Measurements from ENCODE around the gene GAB2.
"Not testable (repeated sequence)": the region's sequence is repeated elsewhere in the genome, so short reads cannot be mapped to it uniquely, and the experiment has no call there.

Gene GAB2

DNA sequence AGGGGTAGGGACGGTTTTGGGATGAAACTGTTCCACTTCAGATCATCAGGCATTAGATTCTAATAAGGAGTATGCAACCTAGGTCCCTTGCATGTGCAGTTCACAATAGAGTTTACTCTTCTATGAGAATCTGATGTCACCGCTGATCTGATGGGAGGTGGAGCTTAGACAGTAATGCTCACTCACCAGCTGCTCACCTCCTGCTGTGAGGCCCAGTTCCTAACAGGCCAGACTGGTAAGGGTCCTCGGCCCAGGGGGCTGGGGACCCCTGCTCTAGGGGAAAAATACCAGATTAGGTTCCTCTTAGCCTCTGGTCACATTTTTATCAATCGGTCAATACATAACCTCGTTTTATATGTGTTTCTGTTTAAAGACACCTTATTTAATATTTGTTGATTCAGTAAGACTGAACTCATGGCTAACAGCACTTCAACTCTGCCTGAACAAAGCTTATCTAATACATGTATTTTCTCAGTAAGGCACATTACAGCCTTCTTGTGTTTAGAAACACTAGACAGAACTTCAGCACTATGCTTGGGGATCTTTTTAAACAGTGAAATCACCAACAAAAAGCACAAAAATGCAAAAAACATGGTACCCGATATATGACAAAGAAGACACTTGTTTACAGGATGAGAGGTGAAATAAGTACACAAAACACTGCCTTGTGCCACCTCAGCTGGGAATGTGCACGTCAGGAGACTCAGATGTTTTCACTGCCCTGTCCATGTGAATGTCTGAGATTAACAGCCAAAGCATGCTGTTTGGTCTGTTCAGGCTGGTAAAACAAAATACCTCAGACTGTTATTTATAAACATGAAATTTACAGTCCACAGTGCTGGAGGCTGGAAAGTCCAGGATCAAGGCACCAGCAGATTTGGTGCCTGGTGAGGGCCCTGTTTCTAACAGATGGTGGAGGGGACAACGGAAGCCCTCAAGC, 121.4 kb downstream of the GAB2 start:
- no peak for DNase-seq (ENCODE audit: low read depth, low spot score)
- TF ChIP-seq FOXP2 (optimal IDR thresholded peaks at IDR 0.05; ENCODE audit: control extremely low read depth, extremely low read length, insufficient read depth) (no peak), POLR2AphosphoS5 (IDR thresholded peaks at IDR 0.05; ENCODE audit: borderline replicate concordance, low read depth, low read length) (no peak), EZH2 (IDR thresholded peaks at IDR 0.05) (no peak)

DNA sequence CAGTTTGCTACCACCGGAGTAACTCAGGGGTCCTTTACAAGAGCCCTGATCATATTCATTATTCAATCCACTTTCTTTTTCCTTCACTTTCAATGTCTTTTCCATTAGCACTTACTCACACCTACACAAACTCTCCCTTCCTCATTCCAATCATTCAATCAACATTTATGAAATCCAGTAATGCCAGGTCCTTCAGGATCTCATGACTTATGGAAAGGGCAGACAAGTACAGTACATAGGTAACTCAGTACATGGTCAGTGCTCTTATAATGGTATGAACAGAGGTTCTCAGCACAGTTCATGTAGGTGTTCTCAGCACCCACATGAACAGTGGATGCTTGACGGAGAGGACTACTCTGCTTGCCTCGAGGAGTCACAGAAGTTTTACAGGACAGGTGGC, 122.3 kb downstream of the GAB2 start:
- H3K4me3 ChIP-seq, result no peak overlapping the region
- no peak overlapping the region for H3K27ac ChIP-seq
- no peak for TF ChIP-seq FOXP2 (optimal IDR thresholded peaks at IDR 0.05; ENCODE audit: control extremely low read depth, extremely low read length, insufficient read depth)
- TF ChIP-seq EZH2 (IDR thresholded peaks at IDR 0.05), result no peak
- no peak for TF ChIP-seq POLR2AphosphoS5 (IDR thresholded peaks at IDR 0.05; ENCODE audit: borderline replicate concordance, low read depth, low read length)
- no peak for DNase-seq (ENCODE audit: low read depth, low spot score)
- H3K9me3 ChIP-seq (ENCODE audit: low read depth, low read length), result no peaks in the 10 kb centered on the region
- no peak overlapping the region for H3K9ac ChIP-seq (ENCODE audit: insufficient read length)
- H3K36me3 ChIP-seq (ENCODE audit: insufficient read depth, low read length), result no peaks in the 10 kb centered on the region

More for the DNA sequence above, 121.4 kb downstream of the GAB2 start:
- H3K36me3 ChIP-seq (ENCODE audit: insufficient read depth, low read length), result no peaks in the 10 kb centered on the region
- H3K9me3 ChIP-seq (ENCODE audit: low read depth, low read length), result no peaks in the 10 kb centered on the region
- H3K27ac ChIP-seq, result no peak overlapping the region
- no peak overlapping the region for H3K9ac ChIP-seq (ENCODE audit: insufficient read length)
- H3K4me3 ChIP-seq, result no peak overlapping the region

DNA sequence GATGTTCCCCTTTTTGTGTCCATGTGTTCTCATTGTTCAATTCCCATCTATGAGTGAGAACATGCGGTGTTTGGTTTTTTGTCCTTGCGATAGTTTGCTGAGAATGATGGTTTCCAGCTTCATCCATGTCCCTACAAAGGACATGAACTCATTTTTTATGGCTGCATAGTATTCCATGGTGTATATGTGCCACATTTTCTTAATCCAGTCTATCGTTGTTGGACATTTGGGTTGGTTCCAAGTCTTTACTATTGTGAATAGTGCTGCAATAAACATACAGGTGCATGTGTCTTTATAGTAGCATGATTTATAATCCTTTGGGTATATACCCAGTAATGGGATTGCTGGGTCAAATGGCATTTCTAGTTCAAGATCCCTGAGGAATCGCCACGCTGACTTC, 123.5 kb downstream of the GAB2 start:
- not testable (repeated sequence) for H3K9ac ChIP-seq (ENCODE audit: insufficient read length); H3K27ac ChIP-seq; DNase-seq (ENCODE audit: low read depth, low spot score); H3K36me3 ChIP-seq (ENCODE audit: insufficient read depth, low read length); H3K9me3 ChIP-seq (ENCODE audit: low read depth, low read length); H3K4me3 ChIP-seq

DNA sequence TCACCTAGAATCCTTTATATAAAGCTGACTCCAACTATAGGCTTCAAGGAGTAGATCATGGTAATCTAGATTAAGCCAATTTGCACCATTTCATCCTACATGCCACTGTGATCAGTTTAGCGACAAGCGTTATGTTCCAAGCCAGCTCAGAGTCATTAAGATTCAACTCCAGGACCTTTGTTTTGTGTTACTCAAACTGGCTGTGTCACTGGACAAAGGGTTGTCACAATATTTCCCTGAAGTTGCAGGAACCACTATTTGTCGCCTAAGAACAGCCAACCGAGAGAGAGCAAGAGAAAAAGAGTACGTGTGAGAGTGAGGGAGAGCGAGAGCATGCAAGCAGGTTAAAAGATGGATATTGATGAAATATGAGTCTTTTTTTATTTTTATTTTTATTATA, 124.1 kb downstream of the GAB2 start:
- no peak for TF ChIP-seq EZH2 (IDR thresholded peaks at IDR 0.05)
- TF ChIP-seq POLR2AphosphoS5 (IDR thresholded peaks at IDR 0.05; ENCODE audit: borderline replicate concordance, low read depth, low read length), result no peak
- no peak for TF ChIP-seq FOXP2 (optimal IDR thresholded peaks at IDR 0.05; ENCODE audit: control extremely low read depth, extremely low read length, insufficient read depth)
- Histone ChIP-seq H3K4me3 (no peak overlapping the region), H3K36me3 (ENCODE audit: insufficient read depth, low read length) (no peaks in the 10 kb centered on the region), H3K9me3 (ENCODE audit: low read depth, low read length) (no peaks in the 10 kb centered on the region), H3K9ac (ENCODE audit: insufficient read length) (no peak overlapping the region), H3K27ac (no peak overlapping the region)
- no peak for DNase-seq (ENCODE audit: low read depth, low spot score)

DNA sequence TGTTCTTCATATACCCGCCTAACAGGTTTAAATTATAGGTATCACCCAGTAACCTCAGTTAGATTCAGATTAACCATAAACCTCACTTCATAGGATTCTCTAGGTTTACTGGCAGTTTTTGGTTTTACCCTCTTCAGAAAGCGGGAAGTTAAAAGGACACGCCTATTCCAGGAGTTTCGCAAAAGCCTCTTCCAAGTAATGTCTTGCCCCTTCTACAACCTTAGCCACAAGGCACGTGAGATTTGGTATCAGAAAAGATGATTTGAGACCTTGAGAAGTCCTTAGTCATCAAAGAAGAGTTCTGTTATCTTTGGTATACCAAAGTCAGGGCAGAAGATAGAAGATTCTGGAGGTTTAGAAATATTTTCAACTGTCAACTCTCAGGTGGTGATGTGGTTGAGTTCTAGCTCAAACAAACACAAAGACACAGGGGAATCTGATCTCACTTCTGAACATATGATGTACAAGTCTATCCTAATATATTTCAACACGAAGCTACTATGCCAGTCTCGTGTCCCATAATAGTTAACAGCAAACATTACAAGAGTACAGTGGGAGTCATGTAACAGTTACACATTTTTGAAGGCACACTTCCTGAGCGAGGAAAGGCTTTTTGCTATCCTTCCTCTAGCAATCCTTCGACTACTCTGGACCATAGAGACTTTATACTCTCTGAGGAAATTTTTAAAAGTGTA, 125.4 kb downstream of the GAB2 start:
- H3K4me3 ChIP-seq, result no peak overlapping the region
- H3K9me3 ChIP-seq (ENCODE audit: low read depth, low read length), result no peaks in the 10 kb centered on the region
- H3K36me3 ChIP-seq (ENCODE audit: insufficient read depth, low read length), result no peaks in the 10 kb centered on the region
- no peak for DNase-seq (ENCODE audit: low read depth, low spot score)
- TF ChIP-seq POLR2AphosphoS5 (IDR thresholded peaks at IDR 0.05; ENCODE audit: borderline replicate concordance, low read depth, low read length) (no peak), FOXP2 (optimal IDR thresholded peaks at IDR 0.05; ENCODE audit: control extremely low read depth, extremely low read length, insufficient read depth) (no peak), EZH2 (IDR thresholded peaks at IDR 0.05) (no peak)
- no peak overlapping the region for H3K27ac ChIP-seq
- no peak overlapping the region for H3K9ac ChIP-seq (ENCODE audit: insufficient read length)

DNA sequence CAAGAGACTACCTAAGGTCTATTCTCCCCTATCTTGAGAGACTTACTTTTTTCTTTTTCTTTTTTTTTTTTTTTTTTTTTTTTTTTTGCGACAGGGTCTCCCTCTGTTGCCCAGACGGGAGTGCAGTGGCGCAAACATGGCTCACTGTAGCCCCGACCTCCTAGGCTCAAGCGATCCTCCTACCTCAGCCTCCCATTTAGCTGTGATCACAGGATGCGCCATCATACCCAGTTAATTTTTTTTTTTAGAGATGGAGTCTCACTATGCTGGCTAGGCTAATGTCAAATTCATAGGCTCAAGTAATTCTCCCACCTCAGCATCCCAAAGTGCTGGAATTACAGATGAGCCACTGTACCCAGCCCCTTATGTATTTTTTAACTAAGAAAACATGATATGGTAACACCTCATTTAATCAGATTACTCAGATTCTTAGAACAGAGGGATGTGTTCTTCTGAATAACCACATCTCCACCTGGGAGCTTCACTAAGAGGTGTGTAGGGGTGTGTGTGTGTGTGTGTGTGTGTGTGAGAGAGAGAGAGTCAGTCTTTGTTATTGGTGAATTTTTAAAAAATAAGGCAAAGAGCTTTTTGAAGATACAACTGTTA, 126.0 kb downstream of the GAB2 start:
- Histone ChIP-seq H3K27ac (no peak overlapping the region), H3K9me3 (ENCODE audit: low read depth, low read length) (no peaks in the 10 kb centered on the region), H3K36me3 (ENCODE audit: insufficient read depth, low read length) (no peaks in the 10 kb centered on the region), H3K4me3 (no peak overlapping the region), H3K9ac (ENCODE audit: insufficient read length) (no peak overlapping the region)
- DNase-seq (ENCODE audit: low read depth, low spot score), result no peak
- TF ChIP-seq FOXP2 (optimal IDR thresholded peaks at IDR 0.05; ENCODE audit: control extremely low read depth, extremely low read length, insufficient read depth) (no peak), EZH2 (IDR thresholded peaks at IDR 0.05) (no peak), POLR2AphosphoS5 (IDR thresholded peaks at IDR 0.05; ENCODE audit: borderline replicate concordance, low read depth, low read length) (no peak)

DNA sequence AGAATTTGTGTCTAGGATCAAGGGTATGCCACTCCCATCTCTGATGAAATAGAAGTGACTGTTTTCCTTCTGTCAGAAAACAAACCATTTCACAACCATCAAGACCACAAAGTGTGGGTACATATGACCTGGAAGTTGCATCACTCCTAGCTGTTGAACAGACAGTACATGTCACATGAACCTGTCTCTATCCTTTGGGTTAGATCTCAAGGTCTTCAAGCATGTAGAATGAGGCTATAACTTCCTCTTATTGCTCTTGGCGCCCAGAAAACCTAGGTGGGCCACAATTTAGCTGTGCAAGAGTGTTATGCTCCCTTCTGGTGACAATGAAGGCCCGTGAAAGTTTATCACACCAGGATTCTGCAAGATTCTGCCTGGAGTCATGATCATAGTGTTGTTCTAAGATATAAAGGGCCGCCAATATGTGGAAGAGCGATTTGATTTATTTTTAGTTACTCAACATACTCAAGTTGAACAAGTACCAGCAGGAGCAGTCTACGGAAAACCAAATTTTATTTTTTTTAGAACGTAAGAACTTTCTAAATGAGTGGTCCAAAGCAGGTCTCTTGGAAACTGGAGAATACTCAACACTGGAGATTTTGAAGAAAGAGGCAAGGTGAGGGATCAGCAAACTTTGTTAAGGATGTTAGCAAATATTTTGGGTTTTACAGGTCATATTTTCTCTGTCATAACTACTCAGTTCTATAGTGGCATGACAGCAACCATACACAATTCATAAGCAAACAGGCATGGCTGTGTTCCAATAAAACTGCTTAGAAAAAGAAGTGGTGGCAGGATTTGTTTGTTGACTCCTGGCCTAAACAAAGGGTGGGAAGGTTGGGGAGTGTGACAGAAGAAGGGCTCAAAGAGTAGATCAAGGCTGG, 127.1 kb downstream of the GAB2 start:
- no peak for TF ChIP-seq POLR2AphosphoS5 (IDR thresholded peaks at IDR 0.05; ENCODE audit: borderline replicate concordance, low read depth, low read length)
- no peak for TF ChIP-seq EZH2 (IDR thresholded peaks at IDR 0.05)
- TF ChIP-seq FOXP2 (optimal IDR thresholded peaks at IDR 0.05; ENCODE audit: control extremely low read depth, extremely low read length, insufficient read depth), result no peak
- no peak overlapping the region for H3K4me3 ChIP-seq
- no peak overlapping the region for H3K9ac ChIP-seq (ENCODE audit: insufficient read length)
- no peaks in the 10 kb centered on the region for H3K9me3 ChIP-seq (ENCODE audit: low read depth, low read length)
- no peaks in the 10 kb centered on the region for H3K36me3 ChIP-seq (ENCODE audit: insufficient read depth, low read length)
- H3K27ac ChIP-seq, result no peak overlapping the region
- DNase-seq (ENCODE audit: low read depth, low spot score), result no peak

All from SK-N-MC (cell line).